ENCODE results near the gene GPR50. TPM values are rescaled to one million over a fixed set of nuclear protein-coding genes. Genes with fewer than 3 reads are reported as not detected.

GPR50 gene
- total RNA-seq, 1 donor from 2014 or later, result not detected

DNA sequence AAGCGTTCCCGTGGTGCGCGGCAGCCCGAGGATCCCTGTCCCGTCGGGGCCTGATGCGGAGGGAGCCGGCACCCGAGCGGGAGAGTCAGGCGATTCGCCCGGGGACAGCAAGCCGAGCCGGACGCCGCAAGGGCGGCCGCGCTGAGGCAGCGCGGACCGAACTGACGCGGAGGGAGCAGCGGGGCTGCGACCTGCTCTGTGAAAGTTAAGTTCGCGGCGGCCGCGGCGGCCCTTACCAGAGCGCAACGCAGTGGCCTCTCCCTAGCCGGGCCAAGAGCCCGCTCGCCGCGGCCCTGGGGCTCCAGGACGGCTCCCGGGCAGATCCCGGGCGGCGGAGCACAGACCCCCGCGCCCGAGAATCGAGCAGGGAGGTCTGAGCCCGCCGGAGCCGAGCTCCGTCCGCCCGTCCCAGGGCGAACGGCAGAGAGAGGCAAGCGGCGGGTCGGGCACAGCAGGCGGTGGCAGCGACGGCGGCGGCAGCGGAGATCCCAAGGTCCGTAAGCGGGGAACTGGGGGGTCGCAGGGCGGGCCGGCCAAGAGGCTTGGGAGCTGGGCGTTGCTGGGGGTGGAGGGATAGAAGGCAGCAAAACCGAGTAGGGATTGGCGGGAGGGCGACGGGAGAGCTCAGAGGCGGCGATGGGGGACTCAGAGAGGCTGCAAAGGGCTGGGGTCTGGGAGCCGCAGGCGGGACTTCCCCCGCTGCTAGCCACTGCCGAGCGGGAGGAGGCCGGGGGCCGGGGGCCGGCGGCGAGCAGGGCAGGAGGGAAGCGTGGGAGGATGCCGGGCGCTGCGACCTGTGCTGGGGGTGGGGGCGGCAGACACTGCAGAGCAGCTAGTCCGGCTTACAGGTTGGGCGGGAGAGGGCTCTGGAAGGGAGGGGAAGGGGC is 1.0 kb downstream of the GPR50 start:
- Histone ChIP-seq H3K27me3 (ENCODE audit: control insufficient read depth, insufficient read depth, low read length) (peaks cover 51% of the 10 kb centered on the region), H3K4me3 (ENCODE audit: low read depth, low read length) (no peak overlapping the region), H3K36me3 (ENCODE audit: control insufficient read depth, insufficient read depth, low read length) (no peaks in the 10 kb centered on the region)
- TF ChIP-seq, protein P1, sequence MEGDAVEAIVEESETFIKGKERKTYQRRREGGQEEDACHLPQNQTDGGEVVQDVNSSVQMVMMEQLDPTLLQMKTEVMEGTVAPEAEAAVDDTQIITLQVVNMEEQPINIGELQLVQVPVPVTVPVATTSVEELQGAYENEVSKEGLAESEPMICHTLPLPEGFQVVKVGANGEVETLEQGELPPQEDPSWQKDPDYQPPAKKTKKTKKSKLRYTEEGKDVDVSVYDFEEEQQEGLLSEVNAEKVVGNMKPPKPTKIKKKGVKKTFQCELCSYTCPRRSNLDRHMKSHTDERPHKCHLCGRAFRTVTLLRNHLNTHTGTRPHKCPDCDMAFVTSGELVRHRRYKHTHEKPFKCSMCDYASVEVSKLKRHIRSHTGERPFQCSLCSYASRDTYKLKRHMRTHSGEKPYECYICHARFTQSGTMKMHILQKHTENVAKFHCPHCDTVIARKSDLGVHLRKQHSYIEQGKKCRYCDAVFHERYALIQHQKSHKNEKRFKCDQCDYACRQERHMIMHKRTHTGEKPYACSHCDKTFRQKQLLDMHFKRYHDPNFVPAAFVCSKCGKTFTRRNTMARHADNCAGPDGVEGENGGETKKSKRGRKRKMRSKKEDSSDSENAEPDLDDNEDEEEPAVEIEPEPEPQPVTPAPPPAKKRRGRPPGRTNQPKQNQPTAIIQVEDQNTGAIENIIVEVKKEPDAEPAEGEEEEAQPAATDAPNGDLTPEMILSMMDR (IDR thresholded peaks at IDR 0.05; ENCODE audit: insufficient read depth, low read length, poor library complexity, severe bottlenecking), result no peak
- DNase-seq (ENCODE audit: low read depth), result no peak

DNA sequence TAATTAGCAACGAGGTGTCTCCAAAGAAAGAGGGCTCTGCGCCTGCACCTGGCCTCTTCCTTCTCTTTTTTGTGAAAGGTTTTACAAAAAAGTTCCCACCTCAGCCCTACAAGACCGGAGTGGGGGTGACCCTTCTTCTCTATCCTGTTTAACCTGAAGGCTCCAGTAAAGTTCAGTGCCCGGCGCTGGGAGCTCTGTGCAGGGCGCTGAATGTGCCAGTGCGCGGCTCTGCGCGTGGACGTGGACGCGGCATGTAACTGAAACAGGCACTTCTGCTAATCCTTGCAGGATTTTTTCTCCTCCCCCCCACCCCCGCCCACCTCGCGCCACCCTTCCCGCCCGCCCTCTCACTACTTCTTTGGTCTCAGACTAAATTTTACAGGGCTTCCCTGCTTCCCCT is 2.4 kb downstream of the GPR50 start:
- H3K36me3 ChIP-seq (ENCODE audit: control insufficient read depth, insufficient read depth, low read length), result no peaks in the 10 kb centered on the region
- H3K27me3 ChIP-seq (ENCODE audit: control insufficient read depth, insufficient read depth, low read length), result peaks cover 51% of the 10 kb centered on the region
- TF ChIP-seq, protein P1 (IDR thresholded peaks at IDR 0.05; ENCODE audit: insufficient read depth, low read length, poor library complexity, severe bottlenecking), result no peak
- no peak overlapping the region for H3K4me3 ChIP-seq (ENCODE audit: low read depth, low read length)
- no peak for DNase-seq (ENCODE audit: low read depth)

DNA sequence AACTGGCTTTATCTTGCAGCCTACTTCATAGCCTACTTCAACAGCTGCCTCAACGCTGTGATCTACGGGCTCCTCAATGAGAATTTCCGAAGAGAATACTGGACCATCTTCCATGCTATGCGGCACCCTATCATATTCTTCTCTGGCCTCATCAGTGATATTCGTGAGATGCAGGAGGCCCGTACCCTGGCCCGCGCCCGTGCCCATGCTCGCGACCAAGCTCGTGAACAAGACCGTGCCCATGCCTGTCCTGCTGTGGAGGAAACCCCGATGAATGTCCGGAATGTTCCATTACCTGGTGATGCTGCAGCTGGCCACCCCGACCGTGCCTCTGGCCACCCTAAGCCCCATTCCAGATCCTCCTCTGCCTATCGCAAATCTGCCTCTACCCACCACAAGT is 4.0 kb downstream of the GPR50 start:
- no peak for DNase-seq (ENCODE audit: low read depth)
- TF ChIP-seq, protein P1 (IDR thresholded peaks at IDR 0.05; ENCODE audit: insufficient read depth, low read length, poor library complexity, severe bottlenecking), result no peak
- H3K4me3 ChIP-seq (ENCODE audit: low read depth, low read length), result no peak overlapping the region
- H3K27me3 ChIP-seq (ENCODE audit: control insufficient read depth, insufficient read depth, low read length), result peaks cover 40% of the 10 kb centered on the region
- H3K36me3 ChIP-seq (ENCODE audit: control insufficient read depth, insufficient read depth, low read length), result no peaks in the 10 kb centered on the region

DNA sequence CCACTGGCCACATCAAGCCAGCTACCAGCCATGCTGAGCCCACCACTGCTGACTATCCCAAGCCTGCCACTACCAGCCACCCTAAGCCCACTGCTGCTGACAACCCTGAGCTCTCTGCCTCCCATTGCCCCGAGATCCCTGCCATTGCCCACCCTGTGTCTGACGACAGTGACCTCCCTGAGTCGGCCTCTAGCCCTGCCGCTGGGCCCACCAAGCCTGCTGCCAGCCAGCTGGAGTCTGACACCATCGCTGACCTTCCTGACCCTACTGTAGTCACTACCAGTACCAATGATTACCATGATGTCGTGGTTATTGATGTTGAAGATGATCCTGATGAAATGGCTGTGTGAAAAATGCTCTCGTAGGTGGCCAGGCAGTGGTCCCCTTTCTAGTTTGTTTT is 4.7 kb downstream of the GPR50 start:
- no peak overlapping the region for H3K4me3 ChIP-seq (ENCODE audit: low read depth, low read length)
- H3K36me3 ChIP-seq (ENCODE audit: control insufficient read depth, insufficient read depth, low read length), result no peaks in the 10 kb centered on the region
- DNase-seq (ENCODE audit: low read depth), result no peak
- TF ChIP-seq, protein P1 (IDR thresholded peaks at IDR 0.05; ENCODE audit: insufficient read depth, low read length, poor library complexity, severe bottlenecking), result no peak
- H3K27me3 ChIP-seq (ENCODE audit: control insufficient read depth, insufficient read depth, low read length), result peaks cover 33% of the 10 kb centered on the region

DNA sequence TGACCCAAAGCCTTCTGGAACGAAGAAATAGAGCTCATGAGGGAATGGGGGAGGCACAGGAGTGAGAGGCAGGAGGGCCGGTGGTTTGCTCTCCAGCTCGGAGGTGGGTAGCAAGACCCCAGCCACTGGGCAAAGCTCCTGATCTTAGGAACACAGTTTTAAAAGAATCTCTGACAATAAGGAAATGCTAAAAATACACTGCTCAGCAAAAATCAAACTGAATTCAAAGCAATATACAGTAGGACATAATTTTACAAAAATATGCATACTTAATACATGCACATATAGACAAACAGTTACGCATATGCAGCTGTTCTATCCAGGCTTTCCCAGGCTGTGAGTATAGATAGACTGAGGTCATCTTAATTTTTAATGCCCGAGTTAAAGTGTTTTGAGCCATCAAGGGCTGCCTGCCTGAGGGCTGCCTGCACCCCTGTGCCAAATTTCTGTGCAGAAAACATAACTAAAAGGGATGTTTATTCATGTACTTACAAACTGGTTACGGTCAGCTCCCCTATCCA is 6.9 kb downstream of the GPR50 start:
- peaks cover 14% of the 10 kb centered on the region for H3K27me3 ChIP-seq (ENCODE audit: control insufficient read depth, insufficient read depth, low read length)
- TF ChIP-seq, protein P1 (IDR thresholded peaks at IDR 0.05; ENCODE audit: insufficient read depth, low read length, poor library complexity, severe bottlenecking), result no peak
- DNase-seq (ENCODE audit: low read depth), result no peak
- H3K36me3 ChIP-seq (ENCODE audit: control insufficient read depth, insufficient read depth, low read length), result no peaks in the 10 kb centered on the region
- no peak overlapping the region for H3K4me3 ChIP-seq (ENCODE audit: low read depth, low read length)

Data from kidney epithelial cell (primary cell).